Measurements from ENCODE around the gene PRIMA1.

- TF ChIP-seq CTCF (IDR thresholded peaks at IDR 0.05) (no peak), POLR2A (IDR thresholded peaks at IDR 0.05) (no peak), EP300 (IDR thresholded peaks at IDR 0.05) (no peak)
These were observed 105.1 kb downstream of the PRIMA1 start for GRCh38 chr14:93683226-93683625.

All from tibial nerve (tissue), 4 donors.